Right ventricle myocardium inferior (tissue), 1 donor: Measurements from ENCODE around the gene GPATCH2L. TPM values are rescaled to one million over a fixed set of nuclear protein-coding genes. Genes with fewer than 3 reads are reported as not detected.

Experiments
- ATAC-seq: fragments of 200-7000 bp; cut with Tn5 transposase; one replicate; pipeline ENCODE4 v1.9.1; 2020; ENCODE audit warnings: mild to moderate bottlenecking, moderate library complexity
- DNase-seq: peaks from one replicate; pipeline ENCODE4 v3.0.0; 2021; ENCODE audit errors: missing footprints
- intact Hi-C: fragments of 100-400 bp; cut with DNase I; formaldehyde crosslinking; loops from one replicate; pipeline ENCODE4 v1.11.0; 2022
- total RNA-seq: library from RNA; stranded (reverse); fragmentation: NEBNext Ultra II Directional; extraction: Animal tissue kit (Norgen Biotek cat#: 25700); gene quantifications from one replicate; pipeline ENCODE4 v1.2.1, GENCODE V29; 2021
- donor health status: DM: no; HTN: yes; CAD: no; lungs with severe emphysema.

GPATCH2L gene
- total RNA-seq, 1 donor from 2014 or later, result 21.7 TPM

DNA sequence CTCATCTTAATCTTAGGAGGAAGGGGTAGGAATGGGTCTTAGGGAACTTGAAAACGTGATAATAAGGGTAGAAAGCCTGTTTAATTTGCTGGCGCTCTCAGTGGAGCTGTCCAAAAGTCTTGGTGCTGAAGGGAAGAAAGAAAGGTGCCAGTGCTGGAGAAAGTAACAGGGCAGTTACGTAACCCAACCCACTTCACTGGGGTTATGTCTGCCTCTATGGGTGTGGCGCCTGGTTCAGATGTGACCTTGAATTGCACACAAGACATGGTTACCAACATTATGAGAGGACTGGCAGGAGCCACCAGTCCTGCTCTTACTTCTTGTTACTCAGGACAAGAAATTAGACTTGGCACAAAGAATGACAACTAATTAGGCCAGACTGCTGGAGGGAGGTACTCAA lies 18.6 kb upstream of the GPATCH2L start:
- DNase-seq (no peak), ATAC-seq (no peak)
- intact Hi-C loops, result no loop called here

DNA sequence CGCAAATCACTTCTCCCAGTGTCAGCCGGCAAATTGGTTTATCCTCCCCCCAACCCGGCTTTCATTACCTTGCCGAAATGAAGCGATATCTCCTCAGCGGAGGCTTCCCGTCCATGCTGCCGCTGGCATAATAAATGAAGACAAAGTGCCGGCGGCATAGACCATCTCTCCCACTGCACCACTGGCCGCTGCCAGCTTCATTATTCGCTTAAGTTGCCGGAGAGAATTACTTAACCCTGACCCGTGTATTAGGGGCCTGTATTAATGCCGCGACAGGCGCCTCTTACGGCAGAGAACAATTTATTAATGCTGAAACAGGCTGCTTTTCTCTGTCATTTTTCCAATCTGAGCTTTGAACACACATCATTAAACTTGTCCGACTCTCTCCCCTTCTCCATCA lies 17.5 kb upstream of the GPATCH2L start:
- ATAC-seq, result no peak
- intact Hi-C loops, result no loop called here
- DNase-seq, result no peak

GRCh38 chr14:76135722-76136121 lies 16.0 kb upstream of the GPATCH2L start:
- no peak for DNase-seq
- intact Hi-C loops, result no loop called here

GRCh38 chr14:76136476-76137110 lies 15.1 kb upstream of the GPATCH2L start:
- DNase-seq, result no peak
- intact Hi-C loops, result no loop called here
- ATAC-seq, result no peak

More at GRCh38 chr14:76135722-76136121, 16.0 kb upstream of the GPATCH2L start:
- ATAC-seq, result no peak

DNA sequence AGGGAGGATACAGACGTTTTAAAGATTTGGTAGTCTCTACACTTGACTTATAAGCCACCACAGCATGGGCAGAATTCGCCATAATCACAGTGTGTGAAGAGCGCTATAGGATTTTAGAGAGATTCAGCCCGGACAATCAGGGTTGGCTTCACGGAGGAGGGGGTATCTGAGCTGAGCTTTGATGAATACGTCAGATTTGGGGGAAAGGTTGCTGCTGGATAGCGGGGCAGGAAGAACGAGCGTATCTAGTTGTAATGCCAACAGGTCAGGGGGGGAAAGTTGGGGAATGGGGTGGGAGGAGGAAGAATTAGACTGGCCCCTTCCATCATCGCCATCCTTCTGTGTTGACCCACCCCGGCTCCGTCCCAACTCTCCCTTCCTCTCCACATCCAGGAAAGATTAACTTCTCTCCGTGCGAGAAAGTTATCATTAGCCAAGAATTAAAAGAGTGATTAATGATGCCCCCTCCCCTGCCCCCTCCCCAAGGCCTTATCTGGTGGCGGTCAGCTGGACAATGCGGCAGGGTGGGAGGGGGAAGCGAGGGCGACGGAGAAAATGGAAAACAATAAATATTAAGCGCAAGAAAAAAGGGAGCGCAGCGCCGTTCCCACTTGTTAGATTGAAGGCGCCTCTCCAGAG lies 13.5 kb upstream of the GPATCH2L start:
- ATAC-seq (no peak), DNase-seq (no peak)
- intact Hi-C loops, result no loop called here

- intact Hi-C loops, result no loop called here
- DNase-seq, result no peak
- no peak for ATAC-seq
Measured at GRCh38 chr14:76138758-76139723, 12.7 kb upstream of the GPATCH2L start.

GRCh38 chr14:76143642-76144041 lies 8.1 kb upstream of the GPATCH2L start:
- ATAC-seq (no peak), DNase-seq (no peak)
- intact Hi-C loops, result no loop called here

GRCh38 chr14:76146976-76147375 lies 4.7 kb upstream of the GPATCH2L start:
- no peak for ATAC-seq
- no peak for DNase-seq
- intact Hi-C loops, result no loop called here

DNA sequence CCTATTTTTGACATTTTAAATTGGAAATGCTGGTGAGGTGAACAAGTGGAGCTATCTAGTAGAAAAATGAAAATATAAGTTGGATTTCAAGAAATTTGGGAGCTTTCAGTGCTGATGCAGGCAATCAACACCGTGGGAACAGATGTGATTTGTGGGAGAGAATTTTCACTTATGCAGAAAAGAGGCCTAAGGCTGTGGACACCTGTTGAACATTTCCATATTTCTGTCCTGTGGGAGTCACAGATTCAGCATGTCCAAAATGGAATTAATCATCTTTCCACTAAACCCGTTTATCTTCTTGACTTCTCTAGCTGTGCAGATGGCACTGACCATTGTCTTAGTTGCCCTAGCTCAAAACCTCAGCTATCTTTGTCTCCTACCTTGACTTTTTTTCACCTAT lies 2.5 kb upstream of the GPATCH2L start:
- ATAC-seq (no peak), DNase-seq (no peak)
- intact Hi-C loops, result no loop called here

DNA sequence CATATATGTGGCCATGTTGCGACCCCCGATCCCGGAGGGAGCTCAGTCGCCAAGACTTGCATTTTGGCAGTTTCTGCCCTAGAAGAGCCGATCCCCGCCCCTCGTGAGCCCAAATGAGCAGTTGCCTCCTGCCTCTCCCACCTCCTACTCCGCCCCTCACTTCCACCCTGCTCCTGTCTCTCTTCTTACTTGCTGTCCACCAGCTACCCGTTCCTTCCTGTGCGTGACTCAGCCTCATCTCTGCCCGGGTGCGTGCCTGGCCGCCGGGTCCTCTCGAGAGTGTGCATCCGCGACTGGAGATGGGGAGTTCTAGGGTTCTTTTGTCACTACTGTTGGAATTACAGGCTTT lies 585 bp downstream of the GPATCH2L start:
- intact Hi-C loops, result no loop called here
- ATAC-seq, result peak; percentile 62

DNA sequence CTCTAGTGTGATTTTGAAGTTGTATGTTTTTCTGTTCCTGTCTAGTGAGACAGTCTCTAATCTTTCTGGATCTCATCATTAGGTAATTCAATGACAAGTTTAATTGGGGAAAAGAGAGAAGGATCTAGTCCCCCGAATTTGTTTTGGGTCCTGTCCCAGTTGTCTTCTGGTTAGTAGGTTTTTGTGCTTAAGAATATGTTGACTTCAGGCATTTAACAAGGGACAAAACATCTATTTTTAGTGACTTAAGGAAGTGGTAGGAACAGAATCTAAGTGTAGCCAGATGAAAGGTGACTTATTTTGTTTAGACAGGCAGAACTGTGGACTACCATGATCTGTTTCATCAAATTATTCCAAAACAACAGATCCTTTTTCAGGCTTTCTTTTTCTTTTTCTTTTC lies 2.2 kb downstream of the GPATCH2L start:
- DNase-seq (no peak), ATAC-seq (no peak)
- intact Hi-C loops, result no loop called here

More for the DNA sequence above, 585 bp downstream of the GPATCH2L start:
- DNase-seq, result peak; percentile 75

DNA sequence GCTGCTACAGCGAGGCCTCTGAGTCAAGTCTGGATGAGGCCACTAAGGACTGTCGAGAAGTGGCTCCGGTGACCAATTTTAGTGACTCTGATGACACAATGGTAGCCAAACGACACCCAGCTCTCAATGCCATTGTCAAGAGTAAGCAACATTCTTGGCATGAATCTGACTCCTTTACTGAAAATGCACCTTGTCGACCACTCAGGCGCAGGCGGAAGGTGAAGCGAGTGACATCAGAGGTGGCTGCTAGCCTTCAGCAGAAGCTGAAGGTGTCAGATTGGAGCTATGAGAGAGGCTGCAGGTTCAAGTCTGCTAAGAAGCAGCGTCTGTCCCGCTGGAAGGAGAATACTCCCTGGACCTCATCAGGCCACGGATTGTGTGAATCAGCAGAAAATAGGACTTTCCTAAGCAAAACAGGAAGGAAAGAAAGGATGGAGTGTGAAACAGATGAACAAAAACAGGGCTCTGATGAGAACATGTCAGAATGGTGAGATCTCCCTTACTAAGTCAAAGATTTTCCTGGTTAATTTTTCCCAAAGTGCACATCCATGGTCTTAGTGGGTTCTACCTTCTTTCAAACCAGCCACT lies 2.9 kb downstream of the GPATCH2L start:
- intact Hi-C loops, result no loop called here
- ATAC-seq (no peak), DNase-seq (no peak)

DNA sequence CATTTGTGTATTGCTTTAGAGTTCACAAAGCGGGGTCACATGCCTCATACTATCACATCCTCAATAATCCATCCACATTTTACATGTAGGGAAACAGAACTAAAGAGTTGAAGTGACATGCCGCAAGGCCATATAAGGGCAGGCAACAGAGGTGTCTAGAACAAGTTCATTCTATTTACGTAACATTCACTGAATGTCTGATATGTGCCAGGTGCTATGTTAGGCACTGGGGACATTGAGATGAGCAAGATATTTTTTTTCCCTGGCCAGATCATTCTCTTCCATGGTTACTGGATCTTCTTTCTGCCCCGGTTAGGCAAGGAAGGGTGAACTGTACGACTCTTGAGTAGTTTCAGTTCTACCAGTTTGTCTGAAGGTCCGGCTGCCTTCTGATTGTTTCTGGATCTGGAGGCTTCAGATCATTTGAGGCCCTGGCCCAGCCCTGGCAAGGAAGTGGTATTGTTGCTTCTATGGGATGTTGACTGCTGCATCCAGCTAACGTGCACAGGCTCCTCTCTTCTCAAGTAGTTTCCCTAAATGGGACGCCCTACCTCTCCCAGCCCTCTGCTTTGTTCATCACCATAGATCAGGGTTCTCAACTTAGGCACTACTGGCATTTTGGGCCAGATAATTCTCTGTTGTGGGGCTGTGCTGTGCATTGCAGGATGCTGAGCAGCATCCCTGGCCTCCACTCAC lies 12.1 kb downstream of the GPATCH2L start:
- DNase-seq (no peak), ATAC-seq (peak; percentile 82)
- intact Hi-C loops, result no loop called here

- intact Hi-C loops, result no loop called here
- ATAC-seq, result no peak
- no peak for DNase-seq
Measured at GRCh38 chr14:76168531-76168930, 16.8 kb downstream of the GPATCH2L start.

DNA sequence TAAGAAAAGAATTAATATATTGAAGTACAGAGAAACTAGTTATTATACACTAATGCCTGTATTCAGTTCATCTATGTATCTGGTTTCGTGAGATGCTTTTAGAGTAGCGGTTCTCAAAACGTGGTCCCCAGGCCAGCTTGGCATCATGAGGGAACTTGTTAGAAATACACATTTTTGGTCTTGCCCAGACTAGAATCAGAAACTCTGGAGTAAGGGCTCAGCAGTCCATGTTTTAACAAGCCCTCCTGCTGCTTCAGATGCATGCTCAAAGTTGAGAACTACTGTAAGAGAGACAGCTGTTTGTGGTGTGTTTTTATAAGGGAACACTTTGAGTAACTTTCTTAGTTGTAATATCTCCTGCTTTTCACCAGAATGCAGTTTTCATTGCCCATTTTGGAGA lies 18.1 kb downstream of the GPATCH2L start:
- DNase-seq (no peak), ATAC-seq (no peak)
- intact Hi-C loops, result no loop called here

GRCh38 chr14:76174982-76175381 lies 23.3 kb downstream of the GPATCH2L start:
- intact Hi-C loops, result no loop called here
- DNase-seq, result no peak
- no peak for ATAC-seq

DNA sequence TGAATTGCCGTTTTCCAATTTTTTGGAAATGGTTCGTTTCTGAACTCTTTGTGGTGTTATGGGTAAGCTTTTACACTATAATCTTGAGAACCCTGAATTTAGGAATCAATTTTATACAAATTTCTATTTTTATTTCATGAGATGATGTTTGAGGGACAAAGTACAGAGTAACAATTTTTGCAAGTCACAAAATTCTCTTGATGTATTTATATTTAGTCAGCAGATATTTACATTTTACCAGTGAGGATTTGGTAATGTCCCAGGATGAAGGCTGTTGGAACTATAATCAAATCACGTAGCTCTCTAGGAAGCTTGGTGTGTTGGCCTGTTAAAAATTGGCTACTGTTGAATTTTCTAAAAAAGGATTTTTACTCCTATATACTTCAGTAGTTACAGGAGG lies 24.2 kb downstream of the GPATCH2L start:
- DNase-seq (no peak), ATAC-seq (no peak)
- intact Hi-C loops, result no loop called here

- no peak for ATAC-seq
- intact Hi-C loops, result no loop called here
- DNase-seq, result no peak
Measured at GRCh38 chr14:76181546-76181945, 29.8 kb downstream of the GPATCH2L start.
